ENCODE measurements around the gene FAM163B.

The FAM163B gene

GRCh38 chr9:133609311-133610098, at the start of gene FAM163B:
Gene FAM163B, minus strand, starts transcription at chr9:133609389. Its CDS starts 29,166 bp downstream, at chr9:133580223.
- no peak for FAIRE-seq

GRCh38 chr9:133657120-133657661, 48.0 kb upstream of the FAM163B start:
- FAIRE-seq = no peak

DNA sequence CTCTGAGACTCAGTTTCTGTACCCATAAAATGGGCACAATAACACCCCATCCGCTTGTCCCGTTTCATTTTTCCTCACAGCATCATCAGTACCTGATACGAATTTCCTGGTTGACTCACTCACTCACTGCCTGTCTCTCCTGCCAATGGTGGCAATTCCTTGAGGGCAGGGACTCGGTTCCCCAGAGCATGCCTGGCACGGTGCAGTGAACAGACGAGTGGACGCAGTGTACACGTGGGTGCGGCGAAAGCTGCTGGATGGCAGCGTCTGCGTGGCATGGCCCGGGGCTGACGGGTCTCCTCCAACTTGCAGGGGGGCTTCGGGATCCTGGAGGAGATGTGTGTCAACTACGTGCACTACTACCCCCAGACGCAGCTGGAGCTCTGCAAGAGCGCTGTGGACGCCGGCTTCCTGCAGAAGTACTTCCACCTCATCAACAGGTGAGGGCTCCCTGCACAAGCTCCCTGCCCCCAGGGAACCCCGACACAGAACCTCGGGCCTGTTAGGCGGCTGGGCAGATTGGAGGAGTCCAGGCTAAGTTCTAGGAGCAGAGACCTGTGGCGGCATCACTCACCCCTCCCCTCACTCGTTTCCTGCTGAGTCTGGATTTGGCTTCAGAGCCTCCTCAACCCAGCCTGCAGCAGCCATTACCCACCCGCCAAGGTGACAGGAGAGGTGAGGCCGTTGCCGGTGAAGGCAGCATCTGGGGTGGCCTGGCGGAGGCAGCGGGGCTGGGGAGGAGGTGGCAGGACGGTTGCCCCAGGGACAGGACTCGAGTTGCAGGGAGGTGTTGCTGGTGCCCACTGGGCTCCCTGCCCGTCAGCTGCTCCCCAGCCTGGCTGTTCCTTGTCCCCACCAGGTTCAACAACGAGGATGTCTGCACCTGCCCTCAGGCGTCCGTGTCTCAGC, 47.3 kb upstream of the FAM163B start:
- FAIRE-seq = no peak

GRCh38 chr9:133655701-133656100, 46.5 kb upstream of the FAM163B start:
- FAIRE-seq = no peak

- FAIRE-seq = no peak
These were observed 45.8 kb upstream of the FAM163B start for GRCh38 chr9:133654736-133655657.

DNA sequence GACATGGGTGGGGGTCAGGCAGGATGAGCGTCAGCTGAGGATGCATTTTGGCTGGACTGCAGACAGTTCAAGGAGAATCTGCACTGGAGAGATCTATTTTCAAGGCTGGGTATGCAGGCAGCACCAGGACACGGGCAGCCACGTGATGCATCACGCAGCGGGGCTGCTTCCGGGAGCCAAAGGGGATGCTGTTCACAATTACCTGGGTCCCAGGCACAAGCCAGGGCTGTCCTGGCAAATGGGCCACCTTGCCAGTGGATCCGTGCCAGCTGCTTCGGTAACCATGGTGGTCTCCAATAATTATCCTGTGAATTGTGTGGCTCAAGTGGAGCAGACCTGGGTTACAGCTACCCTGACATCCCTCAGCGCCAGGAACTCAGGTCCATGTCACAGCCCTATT, 44.4 kb upstream of the FAM163B start:
- FAIRE-seq = no peak

DNA sequence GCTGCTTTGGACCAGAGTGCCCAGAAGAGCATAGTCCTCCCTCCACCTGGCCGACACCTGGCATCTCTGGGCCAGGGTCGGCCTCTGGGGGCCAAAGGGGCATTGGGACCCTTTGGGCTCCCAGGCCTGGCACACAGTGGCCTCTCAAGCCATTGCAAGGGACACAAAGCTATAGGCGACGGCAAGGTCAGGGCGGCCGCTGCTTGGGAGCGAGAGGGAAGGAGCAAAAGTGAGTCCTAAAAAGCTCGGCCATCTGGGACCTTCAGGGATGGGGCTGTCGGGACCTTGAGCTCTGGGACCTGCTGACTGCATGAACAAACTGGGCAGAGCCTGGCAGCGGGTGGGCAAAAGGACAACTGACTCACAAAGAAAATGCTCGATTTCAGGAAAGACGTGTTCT, 40.8 kb upstream of the FAM163B start:
- FAIRE-seq = no peak

DNA sequence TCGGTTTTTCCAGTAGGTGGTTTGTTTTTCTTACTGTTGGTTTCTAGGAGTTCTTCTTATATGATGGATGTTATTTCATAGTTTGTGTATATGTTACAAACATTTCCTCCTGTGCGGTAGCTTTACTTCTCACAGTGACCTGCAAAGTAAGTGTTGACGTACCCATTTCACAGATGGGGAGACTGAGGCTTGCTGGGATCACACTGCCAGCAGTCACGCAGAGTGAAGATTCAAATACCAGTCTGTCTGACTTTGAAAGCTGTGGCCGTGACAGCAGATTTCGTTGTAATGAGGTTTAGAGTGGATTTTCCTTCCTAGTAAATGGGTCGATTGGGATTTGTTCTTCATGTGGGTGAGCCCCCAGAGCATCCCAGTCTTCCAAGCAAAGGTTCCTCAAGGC, 40.0 kb upstream of the FAM163B start:
- FAIRE-seq = no peak

DNA sequence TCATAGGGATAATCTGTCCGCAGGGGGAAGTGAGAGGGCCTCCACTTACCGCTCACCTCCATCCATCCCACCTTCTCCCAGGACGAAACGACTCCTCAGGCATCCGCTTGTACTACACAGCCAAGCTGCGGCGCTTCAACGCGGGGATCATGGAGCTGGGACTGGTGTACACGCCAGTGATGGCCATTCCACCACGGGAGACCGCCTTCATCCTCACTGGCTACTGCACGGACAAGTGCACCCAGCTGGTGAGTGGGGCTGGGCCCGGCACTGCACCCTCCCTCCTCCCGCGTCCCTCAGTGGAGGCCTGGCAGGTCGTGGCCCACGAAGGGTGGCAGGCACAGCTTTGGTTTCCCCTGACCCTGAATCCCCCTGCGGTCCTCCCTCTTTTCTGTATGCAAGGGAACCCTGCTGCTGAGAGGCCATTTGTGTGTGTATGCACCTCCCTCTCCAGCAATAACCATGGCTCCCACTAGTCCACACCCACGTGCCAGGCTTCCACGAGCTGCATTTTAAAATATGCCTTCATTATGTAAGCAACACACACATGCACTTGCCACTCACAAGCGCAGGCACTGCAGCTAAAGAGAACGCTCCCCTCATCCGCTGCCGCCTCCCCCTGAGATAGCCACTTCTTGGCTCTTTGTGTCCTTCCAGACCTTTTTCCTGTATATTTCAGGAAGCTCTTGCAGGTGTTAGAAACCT, 38.7 kb upstream of the FAM163B start:
- no peak for FAIRE-seq

GRCh38 chr9:133647148-133647547, 38.0 kb upstream of the FAM163B start:
- no peak for FAIRE-seq

- no peak for FAIRE-seq
These were observed 36.0 kb upstream of the FAM163B start for GRCh38 chr9:133645021-133645765.

- FAIRE-seq = no peak
These were observed 35.0 kb upstream of the FAM163B start for GRCh38 chr9:133643978-133644760.

- FAIRE-seq = no peak
These were observed 34.2 kb upstream of the FAM163B start for GRCh38 chr9:133643362-133643755.

- FAIRE-seq = no peak
These were observed 33.6 kb upstream of the FAM163B start for GRCh38 chr9:133642708-133643361.

- no peak for FAIRE-seq
These were observed 32.8 kb upstream of the FAM163B start for GRCh38 chr9:133641861-133642595.

- FAIRE-seq = no peak
These were observed 32.1 kb upstream of the FAM163B start for GRCh38 chr9:133641396-133641655.

- no peak for FAIRE-seq
These were observed 31.6 kb upstream of the FAM163B start for GRCh38 chr9:133640580-133641395.

DNA sequence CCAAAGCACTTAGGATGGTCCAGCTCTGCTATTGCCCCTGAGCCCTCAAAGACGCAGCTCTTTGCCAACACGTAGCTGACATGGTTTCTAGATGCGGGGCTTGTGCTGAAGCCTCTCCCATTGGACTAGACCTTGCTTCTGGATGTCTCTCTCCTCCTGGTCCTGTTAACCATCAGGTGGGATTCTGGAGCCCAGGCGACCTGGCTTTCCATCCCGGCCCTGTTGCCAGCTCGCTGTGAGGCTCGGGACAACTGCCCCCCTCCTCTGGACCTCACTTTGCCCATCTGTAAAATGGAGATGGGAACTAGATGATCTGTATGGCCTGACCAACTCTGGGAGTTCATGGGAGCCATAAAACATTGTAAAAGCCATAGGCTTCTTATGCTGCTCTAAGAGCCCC, 31.0 kb upstream of the FAM163B start:
- no peak for FAIRE-seq
